Gastrocnemius medialis (tissue), 4 donors: ENCODE measurements around the gene CHST13.

ENCODE experiments used
- POLR2A ChIP-seq, 2 donors: fragments of 450-650 bp; IDR thresholded peaks; one replicate each; pipeline ENCODE4 v1.6.1; 2017; ENCODE audit warnings: antibody characterized with exemption in 2 of 2, mild to moderate bottlenecking in 2 of 2, moderate library complexity in 2 of 2
- TF ChIP-seq, protein P1 (sequence below), 5 experiments: fragments of 450-650 bp in 3 of 5; fragments of 200-600 bp in 2 of 5; sonication (generic) in 2 of 5; IDR thresholded peaks in 4 of 5; conservative IDR thresholded peaks in 1 of 5; 1 replicate in 4 of 5; 2 replicates in 1 of 5; pipeline ENCODE4 v1.5.1; 2016 to 2019; ENCODE audit warnings: antibody characterized with exemption in 5 of 5, mild to moderate bottlenecking in 3 of 5, moderate library complexity in 3 of 5

DNA sequence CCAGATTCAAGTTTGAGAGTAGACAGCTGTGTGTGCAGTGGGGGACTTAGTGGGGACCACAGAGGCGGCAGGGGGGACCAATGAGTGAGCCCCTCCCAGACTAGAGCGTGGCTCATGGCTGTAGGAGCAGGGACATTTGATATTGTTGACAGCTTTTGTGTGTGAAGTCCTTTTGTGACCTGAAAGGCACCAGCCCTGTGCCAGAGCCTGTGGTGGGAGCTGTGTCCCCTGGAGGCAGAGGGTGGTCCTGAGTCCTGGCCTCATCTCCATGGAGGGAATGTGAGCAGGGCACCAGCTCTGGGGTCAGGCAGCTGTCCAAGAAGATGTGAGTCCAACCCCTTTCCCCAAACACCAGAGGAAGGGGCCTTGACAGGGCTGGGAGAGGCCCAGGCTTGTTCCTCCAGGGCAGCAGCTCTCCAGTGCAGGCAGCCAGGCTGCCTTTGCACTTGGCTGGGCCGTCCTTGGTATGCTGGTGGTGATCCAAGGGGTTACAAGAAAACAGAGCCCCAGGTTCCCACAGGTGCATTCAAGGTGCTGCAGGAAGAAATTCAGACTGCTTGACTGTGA lies 44.9 kb downstream of the CHST13 start:
- TF ChIP-seq, protein P1, sequence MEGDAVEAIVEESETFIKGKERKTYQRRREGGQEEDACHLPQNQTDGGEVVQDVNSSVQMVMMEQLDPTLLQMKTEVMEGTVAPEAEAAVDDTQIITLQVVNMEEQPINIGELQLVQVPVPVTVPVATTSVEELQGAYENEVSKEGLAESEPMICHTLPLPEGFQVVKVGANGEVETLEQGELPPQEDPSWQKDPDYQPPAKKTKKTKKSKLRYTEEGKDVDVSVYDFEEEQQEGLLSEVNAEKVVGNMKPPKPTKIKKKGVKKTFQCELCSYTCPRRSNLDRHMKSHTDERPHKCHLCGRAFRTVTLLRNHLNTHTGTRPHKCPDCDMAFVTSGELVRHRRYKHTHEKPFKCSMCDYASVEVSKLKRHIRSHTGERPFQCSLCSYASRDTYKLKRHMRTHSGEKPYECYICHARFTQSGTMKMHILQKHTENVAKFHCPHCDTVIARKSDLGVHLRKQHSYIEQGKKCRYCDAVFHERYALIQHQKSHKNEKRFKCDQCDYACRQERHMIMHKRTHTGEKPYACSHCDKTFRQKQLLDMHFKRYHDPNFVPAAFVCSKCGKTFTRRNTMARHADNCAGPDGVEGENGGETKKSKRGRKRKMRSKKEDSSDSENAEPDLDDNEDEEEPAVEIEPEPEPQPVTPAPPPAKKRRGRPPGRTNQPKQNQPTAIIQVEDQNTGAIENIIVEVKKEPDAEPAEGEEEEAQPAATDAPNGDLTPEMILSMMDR (IDR thresholded peaks at IDR 0.05 in 4 of 5, conservative IDR thresholded peaks at IDR 0.05 in 1 of 5), result no peak
- no peak for TF ChIP-seq POLR2A (IDR thresholded peaks at IDR 0.05)
